Measurements from ENCODE around the gene HDLBP. TPM values are rescaled to one million over a fixed set of nuclear protein-coding genes. Genes with fewer than 3 reads are reported as not detected.

Gene HDLBP
- total and polyA plus RNA-seq, 10 of the 15 experiments (the other 5 are each of a cell fraction or from before 2014, with no cell fraction given), result 19.5 to 383 (median 249) TPM

GRCh38 chr2:241190291-241190981 lies 125.0 kb downstream of the HDLBP start:
- DNase-seq (ENCODE audit: low read depth, low spot score) (no peak), FAIRE-seq (no peak), ATAC-seq (peak; percentile 63)
- RAD21 ChIA-PET (ENCODE audit: unreplicated experiment), result interaction anchor here (0.7 kb wide), 1 partner anchor 170 kb away, joined by 3 read pairs; no protein-coding TSS in a partner anchor
- BruUV-seq (replicated peaks), result no TSS peak
- in situ Hi-C loops (cut with MboI) (no loop called here), intact Hi-C loops (cut with micrococcal nuclease; ENCODE audit: unreplicated experiment) (no loop called here)
- Histone ChIP-seq H3K27ac (ENCODE audit: control insufficient read depth, insufficient read depth) (no peak overlapping the region), H4K20me1 (ENCODE audit: control insufficient read depth, insufficient read depth) (no peaks in the 10 kb centered on the region), H3K9ac (ENCODE audit: control insufficient read depth, insufficient read depth, low read length) (no peak overlapping the region), H3K79me2 (ENCODE audit: control insufficient read depth, insufficient read depth, low read length) (no peaks in the 10 kb centered on the region), H3K4me3 (no peak overlapping the region), H3K4me1 (ENCODE audit: control insufficient read depth, insufficient read depth, low read length) (no peaks in the 10 kb centered on the region), H3K4me2 (ENCODE audit: control insufficient read depth, insufficient read depth) (no peak overlapping the region), H3K9me3 (replicated peaks; ENCODE audit: control insufficient read depth, insufficient read depth, low read length) (no peaks in the 10 kb centered on the region), H3K27me3 (replicated peaks in 1 of 2; ENCODE audit: control insufficient read depth in 2 of 2, insufficient read depth in 2 of 2, low read length in 1 of 2) (no peaks in the 10 kb centered on the region), H3K36me3 (ENCODE audit: control insufficient read depth in 2 of 2, insufficient read depth in 2 of 2, low read length in 1 of 2) (no peaks in the 10 kb centered on the region), H2AFZ (ENCODE audit: control insufficient read depth, low read depth, low read length) (no peak overlapping the region)
- 55% methylated on average over 18 of the region's 19 CpGs for WGBS (ENCODE audit: insufficient coverage, insufficient replicate concordance, low lambda C conversion rate, missing lambda C conversion rate)
- SMC1A ChIA-PET (ENCODE audit: uncharacterized antibody, unreplicated experiment), result no interaction called here
- POLR2A ChIA-PET, result no interaction called here
- CTCF ChIA-PET, result no interaction called here
- TF ChIP-seq, protein P1, sequence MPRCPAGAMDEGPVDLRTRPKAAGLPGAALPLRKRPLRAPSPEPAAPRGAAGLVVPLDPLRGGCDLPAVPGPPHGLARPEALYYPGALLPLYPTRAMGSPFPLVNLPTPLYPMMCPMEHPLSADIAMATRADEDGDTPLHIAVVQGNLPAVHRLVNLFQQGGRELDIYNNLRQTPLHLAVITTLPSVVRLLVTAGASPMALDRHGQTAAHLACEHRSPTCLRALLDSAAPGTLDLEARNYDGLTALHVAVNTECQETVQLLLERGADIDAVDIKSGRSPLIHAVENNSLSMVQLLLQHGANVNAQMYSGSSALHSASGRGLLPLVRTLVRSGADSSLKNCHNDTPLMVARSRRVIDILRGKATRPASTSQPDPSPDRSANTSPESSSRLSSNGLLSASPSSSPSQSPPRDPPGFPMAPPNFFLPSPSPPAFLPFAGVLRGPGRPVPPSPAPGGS (IDR thresholded peaks at IDR 0.05; ENCODE audit: borderline replicate concordance, insufficient read depth, low read depth, low read length, poor library complexity, severe bottlenecking), result no peak
- no peak for TF ChIP-seq EGR1 (IDR thresholded peaks at IDR 0.05; ENCODE audit: borderline replicate concordance in 1 of 2, low read depth in 2 of 2, low read length in 2 of 2)
- TF ChIP-seq ZNF217 (IDR thresholded peaks at IDR 0.05), result no peak
- TF ChIP-seq, protein P2, sequence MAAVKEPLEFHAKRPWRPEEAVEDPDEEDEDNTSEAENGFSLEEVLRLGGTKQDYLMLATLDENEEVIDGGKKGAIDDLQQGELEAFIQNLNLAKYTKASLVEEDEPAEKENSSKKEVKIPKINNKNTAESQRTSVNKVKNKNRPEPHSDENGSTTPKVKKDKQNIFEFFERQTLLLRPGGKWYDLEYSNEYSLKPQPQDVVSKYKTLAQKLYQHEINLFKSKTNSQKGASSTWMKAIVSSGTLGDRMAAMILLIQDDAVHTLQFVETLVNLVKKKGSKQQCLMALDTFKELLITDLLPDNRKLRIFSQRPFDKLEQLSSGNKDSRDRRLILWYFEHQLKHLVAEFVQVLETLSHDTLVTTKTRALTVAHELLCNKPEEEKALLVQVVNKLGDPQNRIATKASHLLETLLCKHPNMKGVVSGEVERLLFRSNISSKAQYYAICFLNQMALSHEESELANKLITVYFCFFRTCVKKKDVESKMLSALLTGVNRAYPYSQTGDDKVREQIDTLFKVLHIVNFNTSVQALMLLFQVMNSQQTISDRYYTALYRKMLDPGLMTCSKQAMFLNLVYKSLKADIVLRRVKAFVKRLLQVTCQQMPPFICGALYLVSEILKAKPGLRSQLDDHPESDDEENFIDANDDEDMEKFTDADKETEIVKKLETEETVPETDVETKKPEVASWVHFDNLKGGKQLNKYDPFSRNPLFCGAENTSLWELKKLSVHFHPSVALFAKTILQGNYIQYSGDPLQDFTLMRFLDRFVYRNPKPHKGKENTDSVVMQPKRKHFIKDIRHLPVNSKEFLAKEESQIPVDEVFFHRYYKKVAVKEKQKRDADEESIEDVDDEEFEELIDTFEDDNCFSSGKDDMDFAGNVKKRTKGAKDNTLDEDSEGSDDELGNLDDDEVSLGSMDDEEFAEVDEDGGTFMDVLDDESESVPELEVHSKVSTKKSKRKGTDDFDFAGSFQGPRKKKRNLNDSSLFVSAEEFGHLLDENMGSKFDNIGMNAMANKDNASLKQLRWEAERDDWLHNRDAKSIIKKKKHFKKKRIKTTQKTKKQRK (IDR thresholded peaks at IDR 0.05; ENCODE audit: low read depth, low read length), result no peak
- no peak for TF ChIP-seq SKIL (IDR thresholded peaks at IDR 0.05; ENCODE audit: low read depth, poor library complexity, severe bottlenecking)
- no peak for TF ChIP-seq CBX5 (IDR thresholded peaks at IDR 0.05; ENCODE audit: low read depth)
- TF ChIP-seq SMC3 (IDR thresholded peaks at IDR 0.05; ENCODE audit: borderline replicate concordance, low read length), result no peak
- no peak for TF ChIP-seq TARDBP (IDR thresholded peaks at IDR 0.05; ENCODE audit: borderline replicate concordance)
- no peak for TF ChIP-seq HDGF (IDR thresholded peaks at IDR 0.05)
- no peak for TF ChIP-seq BCLAF1 (IDR thresholded peaks at IDR 0.05)

All from GM12878 (cell line).